ENCODE measurements around the gene ZNF775. TPM values are rescaled to one million over a fixed set of nuclear protein-coding genes. Genes with fewer than 3 reads are reported as not detected.

Gene ZNF775
- total RNA-seq, 2 experiments from 2014 or later: 4.7 to 4.9 TPM

DNA sequence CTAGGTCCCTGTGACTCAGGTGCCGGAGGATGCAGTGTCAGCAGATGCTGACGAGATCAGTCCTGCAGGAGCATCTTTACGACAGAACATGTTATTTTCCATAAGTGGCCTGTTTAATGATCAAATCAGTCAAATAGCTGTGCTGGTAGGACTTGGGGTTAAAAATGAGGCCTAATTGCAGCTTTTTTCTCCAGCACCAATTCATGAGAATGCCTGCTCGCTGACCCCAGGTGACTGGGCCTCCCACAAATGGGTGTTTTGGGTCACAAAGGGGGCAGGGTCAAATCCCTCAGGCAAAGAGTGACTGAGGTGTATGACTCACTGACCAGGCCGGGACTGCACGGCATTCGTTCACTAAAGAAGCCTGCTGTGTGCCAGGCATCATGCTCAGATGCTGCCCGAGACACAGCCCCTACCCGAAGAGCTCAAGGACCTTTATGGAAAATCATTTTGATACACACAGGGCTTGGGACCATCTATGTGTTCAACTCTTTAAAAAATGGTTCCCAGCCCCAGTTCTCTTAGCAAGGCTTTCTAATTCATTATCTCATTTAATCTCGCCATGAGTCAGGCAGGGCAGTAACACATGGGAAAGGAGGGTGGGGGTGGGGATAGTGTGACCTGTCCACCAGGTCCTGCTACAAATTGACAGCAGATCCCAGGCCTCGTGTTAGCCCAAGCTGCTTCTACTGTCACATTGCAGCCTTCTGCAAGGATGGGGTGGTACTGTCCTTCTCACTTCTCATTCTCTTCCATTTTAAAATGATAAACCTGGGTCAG, 21.1 kb downstream of the ZNF775 start:
- ChIA-PET POLR2A (interaction anchor here (0.6 kb wide), 1 partner anchor 14 kb away, joined by 3 read pairs; no protein-coding TSS in a partner anchor), CTCF (interaction anchor here (1.5 kb wide), 1 partner anchor 14 kb away, joined by 3 read pairs; no protein-coding TSS in a partner anchor)

GRCh38 chr7:150400788-150401423, 21.8 kb downstream of the ZNF775 start:
- H3K9me3 Mint-ChIP-seq: no peaks in the 10 kb centered on the region
- CTCF ChIA-PET: interaction anchor here (1.5 kb wide), 1 partner anchor 15 kb away, joined by 3 read pairs; no protein-coding TSS in a partner anchor
- H3K4me3 Mint-ChIP-seq: no peak overlapping the region
- H3K27ac Mint-ChIP-seq: no peak overlapping the region
- H3K4me1 Mint-ChIP-seq (ENCODE audit: low read depth): peaks cover 30% of the 10 kb centered on the region
- ATAC-seq (no peak), DNase-seq (no peak)
- TF ChIP-seq, protein P1, sequence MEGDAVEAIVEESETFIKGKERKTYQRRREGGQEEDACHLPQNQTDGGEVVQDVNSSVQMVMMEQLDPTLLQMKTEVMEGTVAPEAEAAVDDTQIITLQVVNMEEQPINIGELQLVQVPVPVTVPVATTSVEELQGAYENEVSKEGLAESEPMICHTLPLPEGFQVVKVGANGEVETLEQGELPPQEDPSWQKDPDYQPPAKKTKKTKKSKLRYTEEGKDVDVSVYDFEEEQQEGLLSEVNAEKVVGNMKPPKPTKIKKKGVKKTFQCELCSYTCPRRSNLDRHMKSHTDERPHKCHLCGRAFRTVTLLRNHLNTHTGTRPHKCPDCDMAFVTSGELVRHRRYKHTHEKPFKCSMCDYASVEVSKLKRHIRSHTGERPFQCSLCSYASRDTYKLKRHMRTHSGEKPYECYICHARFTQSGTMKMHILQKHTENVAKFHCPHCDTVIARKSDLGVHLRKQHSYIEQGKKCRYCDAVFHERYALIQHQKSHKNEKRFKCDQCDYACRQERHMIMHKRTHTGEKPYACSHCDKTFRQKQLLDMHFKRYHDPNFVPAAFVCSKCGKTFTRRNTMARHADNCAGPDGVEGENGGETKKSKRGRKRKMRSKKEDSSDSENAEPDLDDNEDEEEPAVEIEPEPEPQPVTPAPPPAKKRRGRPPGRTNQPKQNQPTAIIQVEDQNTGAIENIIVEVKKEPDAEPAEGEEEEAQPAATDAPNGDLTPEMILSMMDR (IDR thresholded peaks at IDR 0.05): no peak
- H3K27me3 Mint-ChIP-seq: no peaks in the 10 kb centered on the region
- H3K36me3 Mint-ChIP-seq (ENCODE audit: low read depth): no peaks in the 10 kb centered on the region
- POLR2A ChIA-PET: interaction anchor here (0.6 kb wide), 1 partner anchor 15 kb away, joined by 3 read pairs; no protein-coding TSS in a partner anchor
- intact Hi-C loops (cut with micrococcal nuclease): no loop called here

More for the DNA sequence above, 21.1 kb downstream of the ZNF775 start:
- no peak for DNase-seq
- H3K9me3 Mint-ChIP-seq: no peaks in the 10 kb centered on the region
- no peaks in the 10 kb centered on the region for H3K36me3 Mint-ChIP-seq (ENCODE audit: low read depth)
- no peak overlapping the region for H3K27ac Mint-ChIP-seq
- H3K4me1 Mint-ChIP-seq (ENCODE audit: low read depth): peaks cover 26% of the 10 kb centered on the region
- TF ChIP-seq, protein P1 (IDR thresholded peaks at IDR 0.05): no peak
- intact Hi-C loops (cut with micrococcal nuclease): no loop called here
- no peak for ATAC-seq
- H3K4me3 Mint-ChIP-seq: no peak overlapping the region
- H3K27me3 Mint-ChIP-seq: no peaks in the 10 kb centered on the region

DNA sequence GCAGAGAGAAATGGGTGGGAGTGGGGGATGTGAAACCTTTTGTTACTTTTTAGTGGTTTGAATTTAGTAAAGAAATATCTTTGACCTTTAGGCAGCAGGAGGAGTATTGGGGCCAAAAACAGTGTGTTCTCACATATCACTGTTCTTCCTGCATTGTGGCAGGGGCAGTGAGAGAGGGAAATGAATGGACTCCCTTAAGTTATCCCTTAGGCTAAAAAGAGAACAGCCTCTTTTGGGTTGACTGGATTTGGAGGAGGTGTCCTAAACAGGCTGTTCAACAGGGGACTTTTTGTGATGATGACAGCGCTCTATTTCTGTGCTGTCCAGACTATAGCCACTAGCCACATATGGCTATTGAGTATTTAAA, 22.3 kb downstream of the ZNF775 start:
- ChIA-PET POLR2A (interaction anchor here (1.0 to 6.2 kb wide), 2 partner anchors 33 to 41 kb away, joined by 3 to 52 read pairs; partner anchors contain the start of gene REPIN1), CTCF (interaction anchor here (0.9 kb wide), 1 partner anchor 45 kb away, joined by 3 read pairs; no protein-coding TSS in a partner anchor)
- Mint-ChIP-seq H3K27ac (no peak overlapping the region), H3K36me3 (ENCODE audit: low read depth) (no peaks in the 10 kb centered on the region), H3K4me1 (ENCODE audit: low read depth) (peaks cover 35% of the 10 kb centered on the region), H3K27me3 (no peaks in the 10 kb centered on the region), H3K4me3 (no peak overlapping the region), H3K9me3 (no peaks in the 10 kb centered on the region)
- intact Hi-C loops (cut with micrococcal nuclease): no loop called here
- ATAC-seq: no peak
- TF ChIP-seq, protein P1 (IDR thresholded peaks at IDR 0.05): no peak
- no peak for DNase-seq

DNA sequence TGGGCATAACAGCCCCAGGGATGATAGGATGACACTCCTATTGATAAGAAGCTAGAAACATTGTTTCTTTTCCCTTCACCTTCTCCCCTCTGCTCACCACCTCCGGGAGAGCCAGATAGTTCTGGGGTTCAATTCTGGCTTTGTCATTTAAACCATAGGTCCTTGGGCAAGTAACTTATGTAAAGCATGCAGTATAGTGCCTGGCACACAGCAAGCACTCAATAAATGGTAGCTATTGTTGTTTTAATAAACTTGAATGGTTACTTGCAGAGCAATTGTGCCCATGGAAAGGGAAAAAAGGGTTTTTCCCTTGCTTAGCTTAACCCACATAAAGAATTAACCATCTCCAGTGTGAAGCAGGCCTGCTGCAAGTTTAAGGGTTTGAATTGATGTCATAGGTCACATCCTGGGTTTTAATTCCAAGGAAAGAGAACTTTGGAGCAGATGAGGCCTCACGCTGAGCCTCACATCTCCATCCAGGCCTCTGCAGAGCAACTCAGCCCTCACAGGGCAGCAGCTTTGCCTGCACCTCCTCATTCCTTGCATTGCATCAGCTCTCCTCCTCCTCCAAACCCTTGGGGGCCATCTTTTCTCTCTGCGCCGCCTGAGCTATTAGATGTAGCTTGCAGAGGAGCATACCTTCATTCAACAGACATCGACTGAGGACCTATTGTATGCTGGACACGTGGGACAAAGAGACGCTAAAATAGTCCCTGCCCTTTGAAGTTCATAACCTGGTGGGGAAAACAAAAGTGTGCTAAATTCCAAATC, 22.9 kb downstream of the ZNF775 start:
- Mint-ChIP-seq H3K36me3 (ENCODE audit: low read depth) (peaks cover 2% of the 10 kb centered on the region), H3K4me3 (peak overlapping the region; percentile 11), H3K9me3 (no peaks in the 10 kb centered on the region), H3K4me1 (ENCODE audit: low read depth) (peaks cover 41% of the 10 kb centered on the region), H3K27ac (no peak overlapping the region), H3K27me3 (no peaks in the 10 kb centered on the region)
- CTCF ChIA-PET: interaction anchor here (0.9 to 1.2 kb wide), 2 partner anchors 45 to 475 kb away, joined by 3 read pairs; no protein-coding TSS in a partner anchor
- TF ChIP-seq, protein P1 (IDR thresholded peaks at IDR 0.05): no peak
- ATAC-seq: no peak
- intact Hi-C loops (cut with micrococcal nuclease): no loop called here
- POLR2A ChIA-PET: interaction anchor here (0.7 to 6.2 kb wide), 5 partner anchors 27 to 292 kb away, joined by 3 to 52 read pairs (median 3); partner anchors contain the start of genes ACTR3C, LRRC61 and REPIN1
- no peak for DNase-seq
